Endothelial cell of umbilical vein (primary cell): ENCODE measurements around the gene PRDM16. TPM values are rescaled to one million over a fixed set of nuclear protein-coding genes. Genes with fewer than 3 reads are reported as not detected.

ENCODE experiments used
- BruUV-seq: library from RNA; stranded (reverse); fragments of 400-500 nt; replicated peaks from 2 replicates; lab custom pipeline; 2021; lab: Mats Ljungman, UMichigan
- CTCF ChIA-PET: fragments of 300-600, 350-600 bp; sonication (Branson Sonifier 250); formaldehyde crosslinking; loops from one replicate; lab custom pipeline; 2021; ENCODE audit warnings: antibody characterized with exemption, inconsistent platforms; lab: Charles Lee
- POLR2A ChIA-PET: fragments of 300-600, 350-600 bp; sonication (Branson Sonifier 250); formaldehyde crosslinking; loops from one replicate; lab custom pipeline; 2021; ENCODE audit warnings: antibody characterized with exemption, inconsistent platforms; lab: Charles Lee
- DNase-seq: peaks from one replicate; pipeline ENCODE4 v3.0.0-alpha.2; 2011; ENCODE audit warnings: low read depth, low spot score
- FAIRE-seq: peaks from 2 replicates; lab custom pipeline; 2011; peaks lifted over from hg19 to GRCh38; lab: Jason Lieb, UNC
- H2AFZ ChIP-seq: 2 replicates; pipeline ENCODE4 v1.6.0; 2012; ENCODE audit warnings: low read depth, low read length, control low read depth, inconsistent platforms
- H3K27ac ChIP-seq: 2 replicates; pipeline ENCODE4 v1.5.1; 2011; ENCODE audit warnings: low read depth, mild to moderate bottlenecking, control low read depth, low read length, moderate library complexity; ENCODE audit not compliant: insufficient read depth
- H3K27me3 ChIP-seq, 2 experiments: 2 replicates each; pipeline versions ENCODE4 v1.6.0 to v1.6.1; 2011; ENCODE audit warnings: low read length in 2 of 2, mixed read lengths in 1 of 2; ENCODE audit not compliant: control insufficient read depth in 2 of 2, insufficient read depth in 2 of 2
- H3K36me3 ChIP-seq, 2 experiments: 2 replicates in 1 of 2; 3 replicates in 1 of 2; pipeline ENCODE4 v1.5.1; 2011; ENCODE audit warnings: low read length in 2 of 2, mild to moderate bottlenecking in 1 of 2, moderate library complexity in 1 of 2; ENCODE audit not compliant: control insufficient read depth in 2 of 2, insufficient read depth in 2 of 2; ENCODE audit errors: extremely low read depth in 1 of 2
- H3K4me1 ChIP-seq: 3 replicates; pipeline ENCODE4 v1.5.1; 2011; ENCODE audit warnings: mild to moderate bottlenecking, low read length; ENCODE audit not compliant: control insufficient read depth, insufficient read depth; ENCODE audit errors: extremely low read depth
- H3K4me2 ChIP-seq: 2 replicates; pipeline ENCODE4 v1.6.1; 2011; ENCODE audit warnings: low read length, control low read depth, mixed read lengths; ENCODE audit not compliant: insufficient read depth
- H3K4me3 ChIP-seq, 3 experiments: fragments of 200-600 bp in 1 of 3; sonication (generic), shearing (Covaris generic) in 1 of 3; replicated peaks in 1 of 3; 2 replicates each; pipeline ENCODE4 v1.5.1; 2011 to 2016; ENCODE audit warnings: control low read depth in 3 of 3, low read length in 3 of 3, mild to moderate bottlenecking in 2 of 3, inconsistent platforms in 1 of 3, low read depth in 1 of 3, moderate library complexity in 1 of 3; ENCODE audit not compliant: insufficient read depth in 1 of 3
- H3K79me2 ChIP-seq: 2 replicates; pipeline ENCODE4 v1.6.0; 2012; ENCODE audit warnings: low read length, inconsistent platforms; ENCODE audit not compliant: control insufficient read depth, insufficient read depth
- H3K9ac ChIP-seq: replicated peaks from 2 replicates; pipeline ENCODE3; 2011; ENCODE audit warnings: low read length, control low read depth; ENCODE audit not compliant: insufficient read depth; ENCODE audit errors: extremely low read depth
- H3K9me1 ChIP-seq: replicated peaks from 3 replicates; pipeline ENCODE4 v1.6.0; 2011; ENCODE audit warnings: mild to moderate bottlenecking, low read length; ENCODE audit not compliant: control insufficient read depth, insufficient read depth; ENCODE audit errors: extremely low read depth
- H3K9me3 ChIP-seq: replicated peaks from 2 replicates; pipeline ENCODE4 v1.5.1; 2012; ENCODE audit warnings: low read length, inconsistent platforms; ENCODE audit not compliant: control insufficient read depth, insufficient read depth
- H4K20me1 ChIP-seq: replicated peaks from 2 replicates; pipeline ENCODE3; 2011; ENCODE audit warnings: mild to moderate bottlenecking, low read length; ENCODE audit not compliant: control insufficient read depth, insufficient read depth; ENCODE audit errors: extremely low read depth
- CTCF ChIP-seq, 2 donors: IDR thresholded peaks; 1 replicate in 1 of 2; 2 replicates in 1 of 2; pipeline ENCODE4 v1.5.1; 2011; ENCODE audit warnings: low read length in 2 of 2, mild to moderate bottlenecking in 2 of 2, moderate library complexity in 2 of 2, control low read depth in 1 of 2, inconsistent platforms in 1 of 2, low read depth in 1 of 2; ENCODE audit not compliant: insufficient read depth in 1 of 2; ENCODE audit errors: extremely low read depth in 1 of 2
- EZH2 ChIP-seq: IDR thresholded peaks from 2 replicates; pipeline ENCODE4 v1.6.1; 2012; ENCODE audit warnings: borderline replicate concordance, low read depth, mild to moderate bottlenecking, moderate library complexity, low read length, inconsistent platforms; ENCODE audit not compliant: severe bottlenecking
- FOS ChIP-seq: IDR thresholded peaks from 2 replicates; pipeline ENCODE4 v1.6.1; 2011; ENCODE audit warnings: mild to moderate bottlenecking, low read length, moderate library complexity, borderline replicate concordance; ENCODE audit not compliant: insufficient read depth
- GATA2 ChIP-seq: IDR thresholded peaks from 2 replicates; pipeline ENCODE4 v1.7.0; 2011; ENCODE audit warnings: low read depth, mild to moderate bottlenecking, moderate library complexity, mixed read lengths, low read length; ENCODE audit not compliant: insufficient read length, insufficient read depth
- JUN ChIP-seq: IDR thresholded peaks from 2 replicates; pipeline ENCODE4 v1.6.1; 2011; ENCODE audit warnings: borderline replicate concordance, low read depth; ENCODE audit not compliant: insufficient read length, insufficient read depth
- MAX ChIP-seq: IDR thresholded peaks from 2 replicates; pipeline ENCODE4 v1.6.1; 2011; ENCODE audit not compliant: insufficient read depth, insufficient read length
- MYC ChIP-seq: IDR thresholded peaks from one replicate; pipeline ENCODE4 v1.6.1; 2011; ENCODE audit warnings: mild to moderate bottlenecking, low read depth, low read length
- POLR2A ChIP-seq: IDR thresholded peaks from 2 replicates; pipeline ENCODE4 v1.6.1; 2012; ENCODE audit warnings: low read depth, mild to moderate bottlenecking, control low read depth, low read length
- POLR2AphosphoS5 ChIP-seq: IDR thresholded peaks from 2 replicates; pipeline ENCODE4 v1.6.1; 2012; ENCODE audit warnings: low read depth, mild to moderate bottlenecking, control low read depth, low read length, moderate library complexity; ENCODE audit not compliant: insufficient read depth
- dilution Hi-C: fragments of 300-500 bp; cut with MboI; formaldehyde crosslinking; loops from one replicate; pipeline ENCODE4 v1.15.0; 2019; ENCODE audit warnings: low sequenced_read_pairs; ENCODE audit not compliant: extremely low pct_ligation_motif_present
- intact Hi-C: fragments of 100-400 bp; cut with micrococcal nuclease; formaldehyde crosslinking; loops from one replicate; pipeline ENCODE4 v1.10.0; 2022
- polyA plus RNA-seq, 4 experiments: library from polyadenylated mRNA; depleted of rRNA in 3 of 4; stranded (reverse) in 3 of 4; unstranded in 1 of 4; fragments of >200 nt; gene quantifications; 2 replicates each; pipeline versions ENCODE4 v1.2.1 to v1.2.3, GENCODE V29; 2011 to 2012; ENCODE audit warnings: missing spikeins in 1 of 4
- total RNA-seq: library from RNA; stranded (reverse); gene quantifications from 2 replicates; pipeline ENCODE4 v1.2.3, GENCODE V29; 2021

PRDM16 gene
- total and polyA plus RNA-seq, 2 donors (not counting 3 experiments of a cell fraction or from before 2014, with no cell fraction given): not detected

GRCh38 chr1:3261007-3261968, 192.3 kb downstream of the PRDM16 start:
- no peaks in the 10 kb centered on the region for H3K4me1 ChIP-seq
- DNase-seq: no peak
- H3K27ac ChIP-seq: no peak overlapping the region
- dilution Hi-C loops: no loop called here
- no peaks in the 10 kb centered on the region for H3K27me3 ChIP-seq
- intact Hi-C loops: no loop called here
- H2AFZ ChIP-seq: no peak overlapping the region
- no peak for FAIRE-seq
- no peak for TF ChIP-seq POLR2A
- no peak for TF ChIP-seq CTCF (IDR thresholded peaks at IDR 0.05; ENCODE audit: extremely low read depth in 1 of 2, insufficient read depth in 1 of 2, low read depth in 1 of 2, low read length in 2 of 2)
- no peak for TF ChIP-seq FOS
- TF ChIP-seq POLR2AphosphoS5: no peak
- TF ChIP-seq EZH2: no peak
- no peak for TF ChIP-seq MYC
- no peak for TF ChIP-seq MAX
- TF ChIP-seq GATA2: no peak
- no peak for TF ChIP-seq JUN
- no peaks in the 10 kb centered on the region for H3K36me3 ChIP-seq
- no peaks in the 10 kb centered on the region for H3K9me3 ChIP-seq
- ChIA-PET POLR2A (no interaction called here), CTCF (no interaction called here)
- H4K20me1 ChIP-seq: no peaks in the 10 kb centered on the region
- H3K9me1 ChIP-seq: no peaks in the 10 kb centered on the region
- H3K4me2 ChIP-seq: no peak overlapping the region
- no peak overlapping the region for H3K9ac ChIP-seq
- no TSS peak for BruUV-seq
- H3K79me2 ChIP-seq: no peaks in the 10 kb centered on the region
- no peak overlapping the region for H3K4me3 ChIP-seq
